GM18870 (cell line): ENCODE data around the gene EGFR.

Experiments used
- ATAC-seq: cut with Tn5 transposase; IDR thresholded peaks from one replicate; pipeline ENCODE4 v1.9.1; 2021; ENCODE audit warnings: moderate library complexity; ENCODE audit not compliant: unreplicated experiment

Gene EGFR

GRCh38 chr7:55018361-55019190 lies at the start of gene EGFR:
EGFR (plus strand) TSS chr7:55019017; CDS start chr7:55019278, 261 bp downstream.
- no peak for ATAC-seq

- no peak for ATAC-seq
Measured at GRCh38 chr7:54969208-54969967, 49.4 kb upstream of the EGFR start.

- no peak for ATAC-seq
Measured at GRCh38 chr7:54972733-54973294, 46.0 kb upstream of the EGFR start.

- no peak for ATAC-seq
Measured at GRCh38 chr7:54978364-54979116, 40.3 kb upstream of the EGFR start.

- no peak for ATAC-seq
Measured at GRCh38 chr7:54980521-54980920, 38.3 kb upstream of the EGFR start.

GRCh38 chr7:54981913-54982312 lies 36.9 kb upstream of the EGFR start:
- ATAC-seq: no peak

- ATAC-seq: no peak
Measured at GRCh38 chr7:54985426-54986330, 33.1 kb upstream of the EGFR start.

GRCh38 chr7:54986716-54987115 lies 32.1 kb upstream of the EGFR start:
- ATAC-seq: no peak

- no peak for ATAC-seq
Measured at GRCh38 chr7:54987772-54988171, 31.0 kb upstream of the EGFR start.

- ATAC-seq: no peak
Measured at GRCh38 chr7:54988516-54988915, 30.3 kb upstream of the EGFR start.

GRCh38 chr7:54989453-54990225 lies 29.2 kb upstream of the EGFR start:
- no peak for ATAC-seq

- no peak for ATAC-seq
Measured at GRCh38 chr7:54991341-54991740, 27.5 kb upstream of the EGFR start.

GRCh38 chr7:54992871-54993475 lies 25.8 kb upstream of the EGFR start:
- no peak for ATAC-seq

- ATAC-seq: no peak
Measured at GRCh38 chr7:54995166-54995565, 23.7 kb upstream of the EGFR start.

GRCh38 chr7:54995610-54996363 lies 23.0 kb upstream of the EGFR start:
- peak; percentile 91 for ATAC-seq

- no peak for ATAC-seq
Measured at GRCh38 chr7:54996391-54996790, 22.4 kb upstream of the EGFR start.

- ATAC-seq: no peak
Measured at GRCh38 chr7:55004579-55004978, 14.2 kb upstream of the EGFR start.

GRCh38 chr7:55005241-55005851 lies 13.5 kb upstream of the EGFR start:
- no peak for ATAC-seq
